NCI-H1436 (cell line): ENCODE data around the gene KRTAP19-2.
"Not testable (repeated sequence)": the region's sequence is repeated elsewhere in the genome, so short reads cannot be mapped to it uniquely, and the experiment has no call there.

Experiments
- DNase-seq: peaks from one replicate; lab custom pipeline; 2025; lab: John Stamatoyannopoulos, UW

KRTAP19-2 gene, protein sequence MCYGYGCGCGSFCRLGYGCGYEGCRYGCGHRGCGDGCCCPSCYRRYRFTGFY

GRCh38 chr21:30487336-30487735 is at the start of gene KRTAP19-2:
KRTAP19-2 (minus strand) TSS chr21:30487436; CDS start chr21:30487348, 88 bp downstream.
- no peak for DNase-seq

DNA sequence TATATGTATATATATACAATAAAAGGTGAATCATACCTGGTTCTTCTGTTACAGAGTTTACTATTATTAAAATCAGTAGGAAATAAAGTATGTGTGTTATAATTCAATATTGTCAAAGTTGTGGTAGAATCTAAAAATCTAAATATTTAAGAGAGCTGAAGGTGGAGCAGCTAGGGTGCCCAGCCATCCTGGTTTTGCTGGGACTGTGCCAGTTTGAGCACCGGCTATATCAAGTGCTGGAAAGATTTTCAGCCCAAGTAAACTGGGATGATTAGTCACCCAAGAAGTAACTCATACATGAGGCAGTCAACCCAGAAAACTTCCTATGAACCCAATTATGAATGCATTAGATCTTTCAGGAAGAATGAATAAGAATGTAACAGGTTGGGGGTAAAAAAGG is 31.6 kb upstream of the KRTAP19-2 start:
- DNase-seq: no peak

DNA sequence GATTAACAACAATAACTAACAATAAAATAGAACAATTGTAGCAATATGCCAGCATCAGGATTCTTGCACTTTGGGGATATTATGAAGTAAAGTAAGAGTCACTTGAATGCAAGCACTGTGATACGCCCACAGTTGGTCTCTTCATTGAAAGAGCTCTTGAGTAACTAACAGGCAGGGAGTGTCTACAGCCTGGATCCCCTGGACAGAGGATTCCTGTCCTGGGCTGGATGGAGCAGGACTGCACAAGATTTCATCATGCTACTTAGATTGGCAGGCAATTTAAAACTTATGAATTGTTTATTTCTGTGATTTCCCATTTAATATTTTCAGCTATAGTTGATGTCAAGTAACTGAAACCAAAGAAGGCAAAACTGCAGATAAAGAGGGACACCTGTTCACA is 28.4 kb upstream of the KRTAP19-2 start:
- no peak for DNase-seq

DNA sequence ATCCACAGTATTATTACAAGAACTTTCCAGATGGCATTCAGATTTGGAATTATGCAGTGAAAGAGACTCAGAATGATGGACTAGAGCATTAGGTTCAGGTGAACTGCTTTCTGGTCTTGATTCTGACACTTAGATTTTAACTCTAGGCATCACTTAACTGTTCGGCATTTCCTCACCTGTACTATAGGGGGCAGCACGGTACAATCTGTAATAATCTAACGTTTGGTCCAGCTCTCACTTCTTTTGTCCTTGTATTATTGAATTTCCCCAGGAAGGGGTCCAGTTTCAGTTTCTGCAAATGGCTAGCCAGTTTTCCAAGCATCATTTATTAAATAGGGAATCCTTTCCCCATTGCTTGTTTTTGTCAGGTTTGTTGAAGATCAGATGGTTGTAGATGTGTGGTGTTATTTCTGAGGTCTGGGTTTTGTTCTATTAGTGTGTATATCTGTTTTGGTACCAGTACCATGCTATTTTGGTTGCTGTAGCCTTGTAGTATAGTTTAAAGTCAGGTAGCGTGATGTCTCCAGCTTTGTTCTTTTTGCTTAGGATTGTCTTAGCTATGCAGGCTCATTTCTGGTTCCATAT is 18.5 kb upstream of the KRTAP19-2 start:
- DNase-seq: not testable (repeated sequence)

DNA sequence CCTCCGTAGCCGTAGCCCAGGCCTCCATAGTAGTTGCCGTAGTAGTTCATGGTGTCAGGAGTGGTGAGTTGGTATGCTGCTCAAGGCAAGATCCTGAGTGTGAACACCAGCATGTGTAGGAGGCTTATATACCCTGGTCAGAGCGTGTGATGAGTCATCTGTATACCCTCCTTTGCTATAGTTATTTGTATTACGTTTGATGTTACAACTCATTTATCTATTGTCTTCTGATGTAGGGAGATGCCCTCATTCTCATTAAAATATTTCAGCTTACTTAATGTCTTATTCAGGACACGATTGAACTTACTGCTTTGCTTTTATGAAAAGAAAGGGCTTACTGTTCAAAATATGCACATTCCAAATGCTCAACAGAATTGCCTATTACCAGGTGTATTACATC is 14.8 kb upstream of the KRTAP19-2 start, which contains the start of gene KRTAP19-5:
Gene KRTAP19-5, minus strand, starts transcription at position 101 of the 400 bp plus-strand sequence. Its CDS starts 51 bp downstream, at position 50.
- DNase-seq: no peak

- no peak for DNase-seq
Observed at GRCh38 chr21:30497065-30497464, 9.8 kb upstream of the KRTAP19-2 start, which contains the start of gene KRTAP19-4. KRTAP19-4 (minus strand) TSS chr21:30497165; CDS start chr21:30497110, 55 bp downstream.

GRCh38 chr21:30491963-30492428 is 4.8 kb upstream of the KRTAP19-2 start, which contains the start of gene KRTAP19-3:
KRTAP19-3 (minus strand) TSS chr21:30492013; CDS start chr21:30491957, 56 bp downstream.
- no peak for DNase-seq

DNA sequence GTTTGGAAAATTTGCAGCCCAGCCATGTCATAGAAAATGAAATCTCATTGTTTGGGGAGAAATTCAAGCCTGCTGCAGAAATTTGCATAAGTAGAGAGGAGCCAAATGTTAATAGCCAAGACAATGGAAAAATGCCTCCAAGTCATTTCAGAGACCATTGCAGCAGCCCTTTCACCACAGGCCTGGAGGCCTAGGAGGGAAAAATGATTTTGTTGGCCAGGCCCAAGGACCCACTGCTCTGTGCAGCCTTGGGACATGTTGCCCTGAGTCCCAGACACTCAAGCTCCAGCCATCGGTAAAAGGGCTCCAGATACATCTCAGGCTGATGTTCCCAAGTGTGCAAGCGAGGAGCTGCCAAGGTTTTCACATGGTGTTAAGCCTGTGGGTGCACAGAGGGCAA is 1.1 kb downstream of the KRTAP19-2 start:
- DNase-seq: no peak

- DNase-seq: no peak
Observed at GRCh38 chr21:30482130-30482529, 5.1 kb downstream of the KRTAP19-2 start.

- no peak for DNase-seq
Observed at GRCh38 chr21:30480145-30480544, 7.1 kb downstream of the KRTAP19-2 start, which contains the start of gene KRTAP19-1. KRTAP19-1 (minus strand) TSS chr21:30480367; CDS start chr21:30480317, 50 bp downstream.

DNA sequence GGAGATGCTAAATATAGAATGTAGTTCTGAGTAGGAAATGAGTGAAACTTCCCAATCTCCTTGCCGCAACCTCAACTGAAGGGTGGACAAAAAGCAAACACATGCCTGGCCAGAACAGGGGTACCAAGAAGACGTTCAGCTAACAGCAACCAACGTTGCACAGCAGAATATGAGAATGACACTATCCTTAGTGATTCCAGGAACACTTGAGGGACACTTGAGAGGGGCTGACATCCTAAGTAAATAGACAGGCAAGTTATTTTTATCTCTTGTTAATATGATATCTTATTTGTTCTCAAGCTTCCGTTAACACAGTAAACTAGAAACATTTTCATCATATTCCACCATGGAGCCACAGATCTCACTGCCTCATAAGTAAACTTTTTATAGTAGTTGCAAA is 8.0 kb downstream of the KRTAP19-2 start:
- no peak for DNase-seq

DNA sequence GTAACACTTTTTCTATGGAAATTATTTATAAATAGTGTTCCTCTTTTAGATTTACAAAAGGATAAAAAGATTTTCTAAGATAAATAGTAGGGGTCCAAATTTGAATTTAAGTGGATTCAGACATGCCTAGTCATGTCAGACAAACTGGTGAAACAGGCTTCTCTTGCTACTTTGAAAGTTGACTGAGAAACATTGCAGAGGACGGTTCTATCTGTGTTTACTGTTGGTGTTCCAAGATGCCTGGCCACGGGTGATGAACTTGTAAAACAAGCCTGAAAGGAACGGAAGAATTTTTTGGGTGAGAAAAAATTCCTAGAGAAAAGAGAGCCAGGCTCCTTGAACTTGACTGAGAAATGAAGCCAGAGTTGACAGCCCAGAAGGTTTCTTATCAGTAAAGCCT is 9.2 kb downstream of the KRTAP19-2 start:
- DNase-seq: no peak

GRCh38 chr21:30468900-30469714 is 18.1 kb downstream of the KRTAP19-2 start:
- DNase-seq: no peak

GRCh38 chr21:30463713-30464112 is 23.5 kb downstream of the KRTAP19-2 start:
- no peak for DNase-seq

DNA sequence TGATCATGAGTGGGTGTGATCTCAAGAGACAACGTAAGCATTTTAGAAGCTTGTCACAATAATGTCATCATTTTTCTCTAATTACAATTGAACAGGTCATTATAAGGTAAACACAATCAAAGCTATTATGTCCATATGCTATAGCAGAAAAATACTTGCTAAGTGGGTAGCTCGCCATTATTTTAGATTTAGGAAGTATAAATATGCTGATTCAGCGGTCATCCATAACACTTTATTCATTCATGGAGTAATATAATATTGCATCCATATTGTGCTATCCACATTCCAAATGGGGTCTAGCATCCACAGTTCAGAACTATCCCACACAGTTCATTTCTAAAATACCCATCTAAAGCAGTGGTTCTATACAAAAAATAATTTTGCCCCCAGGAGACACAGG is 38.7 kb downstream of the KRTAP19-2 start:
- DNase-seq: no peak

GRCh38 chr21:30447056-30447455 is 40.2 kb downstream of the KRTAP19-2 start:
- DNase-seq: no peak

DNA sequence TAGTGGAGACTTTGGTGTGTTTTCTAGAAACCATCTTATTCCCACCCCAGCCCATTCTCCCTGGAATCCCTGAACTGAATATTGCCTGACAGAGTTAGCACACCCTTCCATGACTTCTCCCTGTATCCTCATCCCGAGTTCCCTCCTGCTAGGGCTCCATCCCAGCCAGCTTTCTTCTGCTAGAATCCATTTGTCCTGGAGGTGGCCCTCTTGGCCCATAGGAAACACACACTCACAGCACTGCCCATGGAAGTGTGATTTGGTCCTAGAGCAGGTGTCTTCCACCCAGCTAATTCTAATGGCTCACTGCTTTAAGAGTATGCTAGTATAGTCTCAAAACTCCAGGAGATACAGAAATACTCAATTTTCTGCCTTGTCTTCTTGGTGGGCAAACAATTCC is 43.0 kb downstream of the KRTAP19-2 start:
- DNase-seq: no peak

- no peak for DNase-seq
Observed at GRCh38 chr21:30443226-30443625, 44.0 kb downstream of the KRTAP19-2 start.

DNA sequence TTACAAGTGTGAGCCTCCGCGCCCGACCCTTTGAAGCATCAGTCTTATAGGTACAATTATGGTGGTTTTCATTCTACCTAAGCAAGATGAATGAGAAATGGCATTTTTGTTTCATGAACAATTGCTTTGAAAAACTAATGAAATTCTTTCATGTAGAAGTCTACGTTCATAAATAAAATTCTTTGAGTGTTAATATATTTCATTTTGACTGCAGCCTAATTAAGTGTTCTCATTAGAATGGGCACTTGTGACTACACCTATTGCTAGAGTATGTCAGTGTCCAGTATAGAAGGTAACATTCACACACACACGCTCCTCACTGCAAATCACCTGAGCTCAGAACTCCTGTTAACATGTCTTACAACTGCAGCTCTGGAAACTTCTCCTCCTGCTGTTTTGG is 47.3 kb downstream of the KRTAP19-2 start, which contains the start of gene KRTAP15-1:
Gene KRTAP15-1, plus strand, starts transcription at position 301 of the 400 bp plus-strand sequence. Its CDS starts 53 bp downstream, at position 354.
- DNase-seq: no peak
